ENCODE measurements around the gene BCAS1.

The BCAS1 gene

DNA sequence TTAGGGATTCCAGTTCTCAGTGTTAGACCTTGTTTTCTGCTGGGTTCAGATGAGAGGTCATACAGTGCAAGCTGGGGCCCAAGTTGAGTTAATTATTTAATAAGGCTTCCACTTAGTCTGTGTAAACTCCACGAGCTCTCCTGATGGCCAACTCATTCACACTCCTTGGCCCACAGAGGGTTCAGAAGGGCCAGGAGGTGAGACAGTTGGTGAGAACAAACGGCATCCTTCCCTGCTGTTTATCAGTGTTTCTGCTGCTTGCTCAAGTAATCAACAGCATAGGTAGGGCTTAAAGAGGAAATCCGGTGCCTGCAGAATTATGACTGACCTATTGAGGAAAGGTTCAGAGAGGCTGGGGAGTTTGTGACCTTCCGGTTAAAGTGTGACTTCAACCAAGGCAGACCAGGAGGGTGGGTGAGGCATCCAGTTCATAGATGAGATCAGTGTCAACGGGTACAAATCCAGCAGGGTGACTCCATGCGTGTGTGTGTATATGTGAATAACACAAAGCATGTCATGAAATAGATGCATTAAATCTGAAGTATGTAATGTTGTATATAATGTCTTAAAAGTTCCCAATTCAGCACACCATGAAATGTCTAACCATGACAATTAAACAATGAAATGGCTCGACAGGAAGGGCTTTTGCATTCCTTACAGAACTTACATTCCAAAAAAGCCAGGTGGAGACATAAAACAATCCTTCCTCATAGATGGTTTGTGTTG is 37.4 kb upstream of the BCAS1 start:
- H3K4me3 ChIP-seq (ENCODE audit: low read depth, low read length), result no peak overlapping the region
- no peak for DNase-seq (ENCODE audit: low read depth)
- TF ChIP-seq, protein P1, sequence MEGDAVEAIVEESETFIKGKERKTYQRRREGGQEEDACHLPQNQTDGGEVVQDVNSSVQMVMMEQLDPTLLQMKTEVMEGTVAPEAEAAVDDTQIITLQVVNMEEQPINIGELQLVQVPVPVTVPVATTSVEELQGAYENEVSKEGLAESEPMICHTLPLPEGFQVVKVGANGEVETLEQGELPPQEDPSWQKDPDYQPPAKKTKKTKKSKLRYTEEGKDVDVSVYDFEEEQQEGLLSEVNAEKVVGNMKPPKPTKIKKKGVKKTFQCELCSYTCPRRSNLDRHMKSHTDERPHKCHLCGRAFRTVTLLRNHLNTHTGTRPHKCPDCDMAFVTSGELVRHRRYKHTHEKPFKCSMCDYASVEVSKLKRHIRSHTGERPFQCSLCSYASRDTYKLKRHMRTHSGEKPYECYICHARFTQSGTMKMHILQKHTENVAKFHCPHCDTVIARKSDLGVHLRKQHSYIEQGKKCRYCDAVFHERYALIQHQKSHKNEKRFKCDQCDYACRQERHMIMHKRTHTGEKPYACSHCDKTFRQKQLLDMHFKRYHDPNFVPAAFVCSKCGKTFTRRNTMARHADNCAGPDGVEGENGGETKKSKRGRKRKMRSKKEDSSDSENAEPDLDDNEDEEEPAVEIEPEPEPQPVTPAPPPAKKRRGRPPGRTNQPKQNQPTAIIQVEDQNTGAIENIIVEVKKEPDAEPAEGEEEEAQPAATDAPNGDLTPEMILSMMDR (IDR thresholded peaks at IDR 0.05; ENCODE audit: low read depth, low read length, missing control alignments), result no peak

DNA sequence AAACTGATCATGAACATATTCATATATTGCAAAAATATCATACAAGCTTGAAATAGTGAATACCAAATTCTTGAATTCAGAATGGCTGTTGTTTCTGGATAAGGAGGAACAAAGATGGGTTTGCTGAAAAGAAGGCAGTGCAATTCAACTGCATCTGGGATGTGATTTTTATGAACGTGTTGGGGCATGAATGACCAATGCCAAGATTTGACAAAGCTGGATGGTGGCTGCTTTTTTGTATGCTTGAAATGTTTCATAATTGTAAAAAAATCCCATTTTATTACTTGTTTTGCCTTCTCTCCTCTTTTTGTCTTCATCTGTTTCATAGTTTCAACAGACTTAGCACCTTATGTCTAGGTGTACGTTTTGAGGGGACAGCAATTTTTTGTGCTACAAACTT is 36.8 kb upstream of the BCAS1 start:
- TF ChIP-seq, protein P1 (IDR thresholded peaks at IDR 0.05; ENCODE audit: low read depth, low read length, missing control alignments), result no peak
- no peak overlapping the region for H3K4me3 ChIP-seq (ENCODE audit: low read depth, low read length)
- no peak for DNase-seq (ENCODE audit: low read depth)

DNA sequence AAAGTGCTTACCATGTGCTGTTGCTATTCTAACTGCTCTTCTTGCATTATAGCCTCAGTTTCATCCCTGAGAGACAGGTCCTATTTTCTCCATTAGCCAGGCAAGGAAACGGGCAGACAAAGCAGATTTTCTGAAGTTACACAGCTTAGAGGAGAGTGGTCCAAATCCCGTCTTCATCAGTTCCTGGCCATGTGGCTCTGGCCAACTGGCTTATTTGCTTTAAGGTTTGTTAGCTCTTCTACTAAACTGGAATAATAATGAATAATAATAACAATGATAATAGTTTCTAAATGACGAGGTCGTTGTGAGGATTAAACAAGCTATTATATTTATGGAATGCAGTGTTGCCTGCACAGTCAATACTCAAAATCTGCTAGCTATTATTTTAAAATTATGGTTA is 35.8 kb upstream of the BCAS1 start:
- TF ChIP-seq, protein P1 (IDR thresholded peaks at IDR 0.05; ENCODE audit: low read depth, low read length, missing control alignments), result no peak
- no peak for DNase-seq (ENCODE audit: low read depth)
- H3K4me3 ChIP-seq (ENCODE audit: low read depth, low read length), result no peak overlapping the region

DNA sequence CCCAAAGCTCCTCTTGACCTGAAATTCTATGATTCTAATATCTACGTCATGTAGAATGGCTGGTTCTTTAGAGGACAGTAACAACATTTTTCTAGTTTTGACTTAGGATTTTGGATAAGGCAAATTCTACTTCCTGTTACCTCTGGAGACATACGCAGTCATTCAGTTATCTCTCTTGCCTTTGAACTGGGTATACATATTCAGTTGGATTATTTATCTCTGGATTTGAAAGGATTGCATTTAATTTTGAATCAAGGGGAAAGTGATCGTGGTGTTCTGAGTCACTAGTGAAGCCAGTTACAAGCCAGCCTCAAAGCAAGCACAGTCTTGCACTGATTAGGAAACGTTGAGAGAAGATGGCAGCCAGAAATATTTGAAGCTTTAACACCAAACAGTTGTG is 35.3 kb upstream of the BCAS1 start:
- H3K4me3 ChIP-seq (ENCODE audit: low read depth, low read length), result no peak overlapping the region
- no peak for DNase-seq (ENCODE audit: low read depth)
- TF ChIP-seq, protein P1 (IDR thresholded peaks at IDR 0.05; ENCODE audit: low read depth, low read length, missing control alignments), result no peak

DNA sequence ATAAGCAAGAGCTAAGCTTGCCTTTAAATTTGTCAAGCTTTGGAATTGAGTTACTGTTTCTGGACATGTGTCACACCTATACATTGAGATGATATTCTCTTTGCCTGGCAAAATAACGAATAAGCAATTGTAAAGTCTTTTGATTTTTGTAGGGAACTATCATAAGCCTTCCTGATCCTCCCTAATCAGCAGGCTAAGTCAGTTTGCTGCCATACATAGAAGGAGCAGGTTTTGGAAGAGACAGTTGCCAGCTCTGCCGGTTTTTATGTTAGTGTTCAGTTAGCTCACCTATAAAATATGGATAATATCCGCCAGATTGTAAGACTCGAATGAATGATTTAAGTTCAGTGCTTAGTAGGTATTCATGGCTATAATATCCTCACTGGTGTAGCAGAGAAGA is 34.4 kb upstream of the BCAS1 start:
- DNase-seq (ENCODE audit: low read depth), result no peak
- TF ChIP-seq, protein P1 (IDR thresholded peaks at IDR 0.05; ENCODE audit: low read depth, low read length, missing control alignments), result no peak
- no peak overlapping the region for H3K4me3 ChIP-seq (ENCODE audit: low read depth, low read length)

DNA sequence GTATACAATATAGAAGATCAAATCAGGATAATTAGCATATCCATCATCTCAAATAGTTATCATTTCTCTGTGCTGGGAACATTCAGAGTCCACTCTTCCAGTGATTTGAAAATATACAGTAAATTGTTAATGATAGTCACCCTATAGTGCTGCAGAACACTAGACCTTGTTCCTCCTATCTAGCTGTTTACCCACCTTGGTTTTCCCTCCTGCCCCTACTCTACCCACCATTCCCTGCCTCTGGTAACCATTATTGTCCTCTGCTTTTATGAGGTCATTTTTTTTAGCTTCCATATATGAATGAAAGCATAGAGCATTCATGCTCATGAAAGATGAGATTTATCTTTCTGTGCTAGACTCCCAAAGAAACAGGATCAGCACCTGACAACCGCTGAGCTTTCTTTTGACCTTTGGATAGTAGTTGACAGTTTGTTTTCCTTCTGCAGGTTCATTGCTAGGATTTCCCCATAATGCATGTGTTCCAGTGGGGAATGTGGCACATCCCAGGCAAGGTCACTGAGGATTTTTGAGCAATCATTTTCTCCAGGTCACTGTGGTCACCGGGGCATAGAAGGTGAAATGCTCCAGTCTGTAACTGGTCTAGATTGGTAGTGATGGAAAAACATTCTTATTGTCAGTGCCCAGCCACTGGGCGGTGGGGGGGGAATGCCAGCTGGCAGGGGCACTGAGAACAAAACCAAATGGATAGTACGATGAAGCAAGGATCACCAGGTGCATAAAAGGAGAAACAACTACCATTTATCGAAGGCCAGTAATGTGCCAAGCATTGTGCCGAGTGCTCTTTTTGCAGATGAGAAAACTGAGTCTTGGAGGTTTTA is 33.6 kb upstream of the BCAS1 start:
- TF ChIP-seq, protein P1 (IDR thresholded peaks at IDR 0.05; ENCODE audit: low read depth, low read length, missing control alignments), result no peak
- H3K4me3 ChIP-seq (ENCODE audit: low read depth, low read length), result no peak overlapping the region
- DNase-seq (ENCODE audit: low read depth), result no peak
